ENCODE measurements around the gene CSNK1G3. TPM values are rescaled to one million over a fixed set of nuclear protein-coding genes. Genes with fewer than 3 reads are reported as not detected.
"Not testable (repeated sequence)": the region's sequence is repeated elsewhere in the genome, so short reads cannot be mapped to it uniquely, and the experiment has no call there.

The CSNK1G3 gene
- 10 to 100 TPM; 36.1 to 39.9 TPM for total RNA-seq
- polyA plus RNA-seq (ENCODE audit: insufficient read length in 6 of 6), result 10 to 100 TPM; 44.8 to 54.3 (median 48.3) TPM
- long read RNA-seq, donor 1, full-length matches to known transcripts, result 6 of 11 reads
- long read RNA-seq, donor 1, partial matches to known transcripts, result 5 of 11 reads
- long read RNA-seq, donor 1, other reads (novel, unspliced or antisense), result 0 of 11 reads
- long read RNA-seq, donor 2, full-length matches to known transcripts, result 15 of 20 reads
- long read RNA-seq, donor 2, partial matches to known transcripts, result 5 of 20 reads
- long read RNA-seq, donor 2, other reads (novel, unspliced or antisense), result 0 of 20 reads
- long read RNA-seq, donor 3, full-length matches to known transcripts, result 2 of 8 reads
- long read RNA-seq, donor 3, partial matches to known transcripts, result 6 of 8 reads
- long read RNA-seq, donor 3, other reads (novel, unspliced or antisense), result 0 of 8 reads
- long read RNA-seq, donor 4, transcript CSNK1G3-204 (2 exons, 920 nt), result major isoform, 6 of 6 reads
- long read RNA-seq, donor 4, partial matches to known transcripts, result 0 of 6 reads
- long read RNA-seq, donor 4, other reads (novel, unspliced or antisense), result 0 of 6 reads
- long read RNA-seq, donor 5, partial matches to known transcripts, result 0 of 4 reads
- long read RNA-seq, donor 5, other reads (novel, unspliced or antisense), result 0 of 4 reads
- long read RNA-seq, donor 6, full-length matches to known transcripts, result 5 of 5 reads
- long read RNA-seq, donor 6, partial matches to known transcripts, result 0 of 5 reads
- long read RNA-seq, donor 6, other reads (novel, unspliced or antisense), result 0 of 5 reads
- long read RNA-seq, donor 7, partial matches to known transcripts, result 5 of 8 reads
- long read RNA-seq, donor 7, other reads (novel, unspliced or antisense), result 0 of 8 reads
- long read RNA-seq, donor 8, full-length matches to known transcripts, result 2 of 2 reads
- long read RNA-seq, donor 8, partial matches to known transcripts, result 0 of 2 reads
- long read RNA-seq, donor 8, other reads (novel, unspliced or antisense), result 0 of 2 reads
- long read RNA-seq, donor 9, result 0 reads
- long read RNA-seq, donor 10, partial matches to known transcripts, result 1 of 2 reads
- long read RNA-seq, donor 10, other reads (novel, unspliced or antisense), result 0 of 2 reads
- long read RNA-seq, donor 11, full-length matches to known transcripts, result 7 of 7 reads
- long read RNA-seq, donor 11, partial matches to known transcripts, result 0 of 7 reads
- long read RNA-seq, donor 11, other reads (novel, unspliced or antisense), result 0 of 7 reads
- long read RNA-seq, donor 12, full-length matches to known transcripts, result 4 of 4 reads
- long read RNA-seq, donor 12, partial matches to known transcripts, result 0 of 4 reads
- long read RNA-seq, donor 12, other reads (novel, unspliced or antisense), result 0 of 4 reads

DNA sequence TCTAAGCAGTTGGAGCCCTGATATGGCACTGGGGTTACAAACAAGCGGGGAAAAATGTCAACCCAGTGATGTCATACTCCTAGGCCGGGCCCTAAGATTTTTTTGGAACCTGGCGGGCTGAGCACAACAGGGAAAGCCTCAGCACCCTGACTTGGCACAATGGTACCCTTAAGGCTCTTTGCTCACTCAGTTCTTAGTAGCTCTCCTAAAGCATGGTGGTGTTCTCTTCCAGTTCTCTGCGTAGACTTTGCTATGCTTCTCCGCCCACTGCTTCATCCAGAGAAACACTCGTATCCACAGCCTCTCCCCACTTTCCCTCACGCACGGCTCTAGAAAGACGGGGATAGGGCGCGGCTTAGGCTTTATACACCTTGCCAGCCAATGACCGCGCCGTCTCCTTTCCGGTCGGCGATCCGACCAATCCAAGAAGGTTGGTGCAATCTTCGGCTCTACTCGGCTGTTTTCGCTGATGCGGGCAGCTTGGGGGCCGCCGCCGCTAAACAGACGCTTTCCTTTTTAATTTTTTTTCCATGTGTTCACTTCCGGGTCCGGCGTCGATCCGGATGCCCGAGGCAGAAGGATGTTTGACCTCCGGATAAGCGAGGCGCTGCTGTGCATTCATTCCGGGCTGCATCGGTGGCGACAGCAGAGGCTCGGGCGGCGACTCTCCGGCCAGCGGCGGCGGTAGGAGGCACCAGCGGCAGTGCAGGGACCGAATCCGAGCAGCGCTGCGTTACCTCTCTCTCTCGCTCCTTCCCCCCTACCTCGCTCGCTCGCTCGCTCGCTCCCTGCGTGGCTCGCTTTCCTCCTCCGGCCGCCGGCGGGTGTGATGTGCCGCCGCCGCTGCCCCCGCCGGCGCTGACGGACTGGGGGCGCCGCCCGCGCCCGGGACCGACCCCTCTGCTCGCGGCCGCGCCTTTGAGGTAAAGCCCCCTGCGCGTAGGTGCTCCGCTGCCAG is at the start of gene CSNK1G3:
Gene CSNK1G3 (plus strand): TSS at position 530 of the 958 bp plus-strand sequence. CDS start 33,487 bp downstream, outside the sequence.
- H3K27ac ChIP-seq, result peak within 1 kb of the TSS; percentile 94
- H3K36me3 ChIP-seq, result no peaks in the 10 kb centered on the region
- peaks cover 3 to 11% of the 10 kb centered on the region in 2 donors for H3K4me1 ChIP-seq
- H3K4me3 ChIP-seq, result peak within 1 kb of the TSS; percentile 56 to 65
- ATAC-seq (peak; percentile 97), DNase-seq (peak; percentile 93 to 98 (median 95))
- TF ChIP-seq, protein P1, sequence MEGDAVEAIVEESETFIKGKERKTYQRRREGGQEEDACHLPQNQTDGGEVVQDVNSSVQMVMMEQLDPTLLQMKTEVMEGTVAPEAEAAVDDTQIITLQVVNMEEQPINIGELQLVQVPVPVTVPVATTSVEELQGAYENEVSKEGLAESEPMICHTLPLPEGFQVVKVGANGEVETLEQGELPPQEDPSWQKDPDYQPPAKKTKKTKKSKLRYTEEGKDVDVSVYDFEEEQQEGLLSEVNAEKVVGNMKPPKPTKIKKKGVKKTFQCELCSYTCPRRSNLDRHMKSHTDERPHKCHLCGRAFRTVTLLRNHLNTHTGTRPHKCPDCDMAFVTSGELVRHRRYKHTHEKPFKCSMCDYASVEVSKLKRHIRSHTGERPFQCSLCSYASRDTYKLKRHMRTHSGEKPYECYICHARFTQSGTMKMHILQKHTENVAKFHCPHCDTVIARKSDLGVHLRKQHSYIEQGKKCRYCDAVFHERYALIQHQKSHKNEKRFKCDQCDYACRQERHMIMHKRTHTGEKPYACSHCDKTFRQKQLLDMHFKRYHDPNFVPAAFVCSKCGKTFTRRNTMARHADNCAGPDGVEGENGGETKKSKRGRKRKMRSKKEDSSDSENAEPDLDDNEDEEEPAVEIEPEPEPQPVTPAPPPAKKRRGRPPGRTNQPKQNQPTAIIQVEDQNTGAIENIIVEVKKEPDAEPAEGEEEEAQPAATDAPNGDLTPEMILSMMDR (IDR thresholded peaks at IDR 0.05), result no peak
- intact Hi-C loops (cut with DNase I), result no loop called here
- H3K27me3 ChIP-seq, result no peaks in the 10 kb centered on the region
- H3K9me3 ChIP-seq, result no peaks in the 10 kb centered on the region

DNA sequence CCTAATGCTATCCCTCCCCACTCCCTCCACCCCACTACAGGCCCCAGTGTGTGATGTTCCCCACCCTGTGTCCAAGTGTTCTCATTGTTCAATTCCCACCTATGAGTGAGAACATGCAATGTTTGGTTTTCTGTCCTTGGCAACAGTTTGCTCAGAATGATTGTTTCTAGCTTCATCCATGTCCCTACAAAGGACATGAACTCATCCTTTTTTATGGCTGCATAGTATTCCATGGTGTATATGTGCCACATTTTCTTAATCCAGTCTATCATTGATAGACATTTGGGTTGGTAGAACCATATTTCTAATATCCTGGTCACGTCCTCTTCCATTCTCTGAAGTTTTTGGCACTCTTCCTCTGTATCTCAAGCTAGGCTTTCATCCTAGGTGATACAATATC is 45.1 kb upstream of the CSNK1G3 start:
- DNase-seq; H3K4me3 ChIP-seq; H3K27me3 ChIP-seq; ATAC-seq; H3K4me1 ChIP-seq; H3K9me3 ChIP-seq; intact Hi-C loops (cut with DNase I); H3K36me3 ChIP-seq; H3K27ac ChIP-seq: not testable (repeated sequence)

DNA sequence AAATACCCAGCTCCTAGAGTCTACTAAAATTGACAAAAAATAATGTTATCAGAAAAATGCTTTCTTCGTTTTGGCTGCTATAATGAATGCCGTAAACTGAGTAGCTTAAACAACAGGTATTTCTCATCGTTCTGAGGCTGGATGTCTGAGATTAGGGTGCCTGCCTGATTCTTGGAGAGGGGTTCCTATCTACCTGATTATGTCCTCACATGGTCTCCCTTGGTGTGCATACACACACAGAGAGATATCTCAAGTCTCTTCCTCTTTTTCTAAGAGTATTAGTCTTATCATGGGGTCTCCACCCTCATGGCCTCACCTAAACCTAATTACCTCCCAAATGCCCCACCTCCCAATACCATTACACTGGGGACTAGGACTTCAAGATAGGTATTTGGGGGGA is 40.6 kb upstream of the CSNK1G3 start:
- Histone ChIP-seq H3K4me3 (no peak overlapping the region), H3K9me3 (no peaks in the 10 kb centered on the region), H3K27me3 (no peaks in the 10 kb centered on the region), H3K27ac (no peak overlapping the region), H3K4me1 (no peaks in the 10 kb centered on the region), H3K36me3 (no peaks in the 10 kb centered on the region)
- TF ChIP-seq, protein P1 (IDR thresholded peaks at IDR 0.05), result no peak
- intact Hi-C loops (cut with DNase I), result no loop called here
- DNase-seq (no peak), ATAC-seq (no peak)

DNA sequence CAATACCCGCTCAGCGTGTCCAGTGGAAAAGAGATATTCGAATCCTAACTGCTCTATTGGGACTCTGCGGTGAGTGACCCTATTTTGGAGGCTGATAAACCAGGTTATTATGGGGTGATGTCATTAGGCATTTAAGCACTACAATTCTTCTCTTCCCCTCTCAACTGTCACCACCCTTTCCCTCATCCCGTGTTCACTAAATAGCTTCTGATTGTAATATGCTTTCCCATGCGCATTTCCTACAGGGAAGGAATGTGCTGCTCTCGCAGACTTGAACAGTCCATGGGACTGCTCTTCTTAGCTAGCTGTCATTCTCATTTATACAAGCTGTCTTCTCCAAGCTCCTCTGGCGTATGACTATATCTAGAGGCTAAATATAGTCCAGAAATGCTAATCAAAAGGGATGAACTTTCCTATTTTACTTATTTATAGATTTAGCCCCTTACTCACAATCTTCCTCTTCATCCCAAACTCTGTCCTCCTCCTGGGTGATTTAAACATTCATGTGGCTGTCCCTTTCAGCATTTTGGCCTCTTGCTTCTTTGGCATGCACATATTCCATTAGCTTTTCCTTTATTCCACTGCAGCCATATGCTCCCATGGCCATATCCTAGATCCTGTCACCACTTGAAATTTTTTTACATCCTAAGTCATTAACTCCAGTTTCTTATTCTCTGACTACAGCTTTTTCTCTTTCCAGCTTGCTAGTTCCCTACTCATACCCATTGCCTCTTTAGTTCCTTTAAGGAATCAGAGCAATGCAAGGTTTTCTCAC is 39.6 kb upstream of the CSNK1G3 start:
- intact Hi-C loops (cut with DNase I), result no loop called here
- H3K9me3 ChIP-seq, result no peaks in the 10 kb centered on the region
- no peaks in the 10 kb centered on the region for H3K4me1 ChIP-seq
- TF ChIP-seq, protein P1 (IDR thresholded peaks at IDR 0.05), result no peak
- no peak overlapping the region for H3K27ac ChIP-seq
- ATAC-seq, result no peak
- no peaks in the 10 kb centered on the region for H3K27me3 ChIP-seq
- H3K4me3 ChIP-seq, result no peak overlapping the region
- H3K36me3 ChIP-seq, result no peaks in the 10 kb centered on the region
- DNase-seq, result no peak
